ENCODE data around the gene NDNF. TPM values are rescaled to one million over a fixed set of nuclear protein-coding genes. Genes with fewer than 3 reads are reported as not detected.

NDNF gene
- total RNA-seq, 8 experiments from 2014 or later, result 0.15 to 44.5 (median 14.4) TPM

DNA sequence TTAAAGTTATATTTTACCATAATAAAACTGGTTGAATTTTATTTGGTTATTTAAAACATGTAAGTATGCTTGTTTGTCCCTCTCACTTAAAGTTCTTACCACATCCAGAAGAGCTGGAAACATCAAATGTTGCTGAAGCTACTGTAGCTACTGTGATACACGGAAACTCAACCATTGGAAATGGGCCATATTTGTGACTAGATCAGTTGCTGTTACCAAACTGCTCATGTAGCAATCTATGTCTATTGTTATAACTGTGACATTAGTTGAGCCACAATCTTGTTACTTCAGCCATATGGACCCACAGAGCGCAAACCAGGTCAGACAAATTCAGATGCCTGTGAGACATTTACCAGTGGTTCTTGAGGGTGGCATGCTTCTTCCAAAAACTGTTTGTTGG, 41.6 kb downstream of the NDNF start:
- H3K4me1 ChIP-seq (replicated peaks in 1 of 2), result no peaks in the 10 kb centered on the region
- WGBS, 10 experiments, result 51 to 100% (median 86%) methylated on average over 1 to 2 of the region's 2 CpGs; no CpG with 5 or more reads in 2 of the 10 experiments
- in situ Hi-C loops (cut with MboI; ENCODE audit: low pct_unique_long_range_greater_than_20kb in 2 of 9, low sequenced_read_pairs in 9 of 9, unreplicated experiment in 9 of 9), result no loop called here
- ATAC-seq (replicated peaks in 6 of 8), result no peak
- no peak overlapping the region for H3K27ac ChIP-seq
- H3K4me3 ChIP-seq, result no peak overlapping the region

DNA sequence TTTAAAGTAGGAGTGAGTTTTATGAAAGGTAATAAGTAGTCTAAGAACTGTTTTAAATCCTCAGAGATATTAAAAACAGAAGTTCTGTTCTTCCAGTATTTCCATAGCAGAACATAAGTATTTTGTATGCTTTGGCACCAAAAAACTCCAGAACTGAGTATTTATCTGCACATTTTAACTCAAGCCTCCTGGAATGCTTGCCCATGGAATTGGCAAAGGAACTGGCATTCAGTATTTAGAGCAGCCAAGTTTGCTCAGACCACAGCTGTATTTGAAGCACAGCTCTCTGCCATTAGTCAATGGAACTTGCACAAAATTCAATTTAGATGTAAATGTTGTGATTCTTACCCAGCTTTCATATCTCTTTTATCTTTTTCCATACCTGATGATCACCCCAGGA, 42.2 kb downstream of the NDNF start:
- Histone ChIP-seq H3K4me3 (no peak overlapping the region), H3K27ac (no peak overlapping the region), H3K4me1 (replicated peaks in 1 of 2) (no peaks in the 10 kb centered on the region)
- in situ Hi-C loops (cut with MboI; ENCODE audit: low pct_unique_long_range_greater_than_20kb in 2 of 9, low sequenced_read_pairs in 9 of 9, unreplicated experiment in 9 of 9), result no loop called here
- peak in 1 of 8 experiments; percentile 77 for ATAC-seq (replicated peaks in 6 of 8)

DNA sequence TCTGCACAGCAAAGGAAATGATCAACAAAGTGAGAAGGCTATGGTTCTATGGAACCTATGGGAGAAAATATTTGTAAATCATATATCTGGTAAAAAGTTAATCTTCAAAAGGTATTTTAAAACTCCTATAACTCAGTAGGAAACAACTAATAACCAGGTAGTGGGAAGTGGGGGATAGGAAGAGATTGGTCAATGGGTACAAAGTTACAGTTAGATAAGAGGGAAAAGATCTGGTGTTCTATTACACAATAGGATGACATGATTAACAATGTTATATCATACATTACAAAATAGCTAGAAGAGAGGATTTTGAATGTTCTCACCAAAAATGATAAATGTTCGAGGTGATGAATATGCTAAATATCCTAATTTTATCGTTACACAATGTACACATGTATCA, 46.3 kb downstream of the NDNF start:
- no peak for ATAC-seq (replicated peaks in 6 of 8)
- 14 to 100% (median 87%) methylated on average over 1 to 2 of the region's 2 CpGs; no CpG with 5 or more reads in 1 of the 10 experiments for WGBS, 10 experiments
- Histone ChIP-seq H3K4me3 (no peak overlapping the region), H3K4me1 (replicated peaks in 1 of 2) (no peaks in the 10 kb centered on the region), H3K27ac (no peak overlapping the region)
- in situ Hi-C loops (cut with MboI; ENCODE audit: low pct_unique_long_range_greater_than_20kb in 2 of 9, low sequenced_read_pairs in 9 of 9, unreplicated experiment in 9 of 9), result no loop called here

DNA sequence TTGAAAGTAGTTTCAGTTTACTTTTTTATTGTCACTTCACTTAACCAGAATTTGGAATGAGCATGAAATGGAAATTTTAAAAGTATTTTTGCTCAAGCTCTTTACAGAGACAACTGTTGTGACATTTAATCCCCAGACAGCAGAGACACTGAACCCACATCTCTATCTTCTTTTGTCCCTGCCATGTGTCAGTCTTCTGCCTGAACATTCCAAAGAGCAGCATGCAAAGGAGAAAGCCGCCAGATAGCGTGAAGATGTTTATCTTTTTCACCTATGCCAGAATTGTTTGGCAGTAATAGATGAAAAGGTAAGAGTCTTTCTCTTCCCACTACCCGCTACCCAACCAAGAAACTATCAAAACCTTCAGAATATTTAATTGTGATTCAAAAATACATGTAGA, 46.8 kb downstream of the NDNF start:
- in situ Hi-C loops (cut with MboI; ENCODE audit: low pct_unique_long_range_greater_than_20kb in 2 of 9, low sequenced_read_pairs in 9 of 9, unreplicated experiment in 9 of 9), result no loop called here
- 29 to 100% (median 87%) methylated on average over 2 to 3 of the region's 3 CpGs; no CpG with 5 or more reads in 2 of the 10 experiments for WGBS, 10 experiments
- Histone ChIP-seq H3K27ac (no peak overlapping the region), H3K4me1 (replicated peaks in 1 of 2) (no peaks in the 10 kb centered on the region), H3K4me3 (no peak overlapping the region)
- no peak for ATAC-seq (replicated peaks in 6 of 8)

DNA sequence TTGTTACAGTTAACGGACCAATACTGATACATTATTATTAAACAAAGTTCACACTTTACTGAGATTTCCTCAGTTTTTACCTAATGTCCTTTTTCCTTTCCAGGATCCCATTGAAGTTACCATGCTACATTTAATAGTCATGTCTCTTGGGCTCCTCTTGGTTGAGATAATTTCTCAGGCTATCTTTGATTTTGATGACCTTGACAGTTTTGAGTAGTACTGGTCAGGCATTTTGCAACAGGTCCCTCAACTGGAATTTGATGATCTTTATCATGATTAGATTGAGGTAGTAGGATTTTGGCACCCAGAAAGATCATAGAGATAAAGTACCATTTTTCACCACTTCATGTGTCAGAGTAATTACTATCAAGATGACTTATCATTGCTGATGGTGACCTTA, 53.8 kb downstream of the NDNF start:
- H3K4me3 ChIP-seq, result no peak overlapping the region
- peaks cover 0 to 18% of the 10 kb centered on the region in 2 donors for H3K4me1 ChIP-seq (replicated peaks in 1 of 2)
- no peak for ATAC-seq (replicated peaks in 6 of 8)
- 43 to 100% (median 69%) methylated on average over 1 of the region's 1 CpG; no CpG with 5 or more reads in 4 of the 10 experiments for WGBS, 10 experiments
- in situ Hi-C loops (cut with MboI; ENCODE audit: low pct_unique_long_range_greater_than_20kb in 2 of 9, low sequenced_read_pairs in 9 of 9, unreplicated experiment in 9 of 9), result no loop called here
- H3K27ac ChIP-seq, result no peak overlapping the region

DNA sequence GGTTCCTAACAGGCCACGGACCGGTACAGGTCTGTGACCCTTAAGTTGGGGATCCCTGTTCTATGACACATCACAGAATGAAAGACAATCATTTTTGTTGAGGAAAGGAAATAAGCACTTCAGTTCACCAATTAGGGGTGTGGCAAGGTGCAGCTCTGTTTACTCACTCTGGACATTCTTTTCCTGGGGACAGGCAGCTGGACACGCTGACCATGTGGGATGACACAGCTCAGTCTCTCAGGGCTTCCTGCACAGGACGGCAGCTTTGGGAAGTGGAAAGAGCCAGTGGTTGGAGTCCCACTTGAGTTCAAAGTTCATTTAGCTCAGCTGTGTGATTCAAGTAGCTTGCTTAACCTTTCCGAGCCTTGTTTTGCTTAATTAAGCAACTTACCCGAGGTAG, 55.7 kb downstream of the NDNF start:
- 29 to 100% (median 82%) methylated on average over 1 to 6 of the region's 6 CpGs; no CpG with 5 or more reads in 3 of the 10 experiments for WGBS, 10 experiments
- no peak for ATAC-seq (replicated peaks in 6 of 8)
- no peak overlapping the region for H3K4me3 ChIP-seq
- in situ Hi-C loops (cut with MboI; ENCODE audit: low pct_unique_long_range_greater_than_20kb in 2 of 9, low sequenced_read_pairs in 9 of 9, unreplicated experiment in 9 of 9), result no loop called here
- H3K4me1 ChIP-seq (replicated peaks in 1 of 2), result peaks cover 0 to 19% of the 10 kb centered on the region in 2 donors
- H3K27ac ChIP-seq, result no peak overlapping the region

DNA sequence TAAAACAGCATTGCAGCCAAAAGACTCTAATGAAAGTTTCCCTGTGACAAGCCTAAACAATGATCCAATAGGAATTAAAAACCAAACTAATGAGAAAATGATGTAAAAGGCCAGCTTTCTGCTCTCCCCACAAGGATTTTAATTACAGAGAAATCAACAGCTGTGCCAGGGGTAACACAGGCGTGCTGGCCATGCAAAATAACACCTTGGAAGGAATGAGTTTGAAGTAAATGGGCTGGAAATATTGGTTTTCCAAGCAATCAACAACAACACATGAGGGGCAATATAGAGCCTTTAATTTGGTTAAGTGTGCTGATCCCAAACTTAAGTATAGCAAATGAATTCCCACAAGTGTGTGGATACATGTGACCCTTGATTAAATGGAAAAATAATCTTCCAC, 56.9 kb downstream of the NDNF start:
- in situ Hi-C loops (cut with MboI; ENCODE audit: low pct_unique_long_range_greater_than_20kb in 2 of 9, low sequenced_read_pairs in 9 of 9, unreplicated experiment in 9 of 9), result no loop called here
- 0 to 67% (median 42%) methylated on average over 1 of the region's 1 CpG; no CpG with 5 or more reads in 4 of the 10 experiments for WGBS, 10 experiments

DNA sequence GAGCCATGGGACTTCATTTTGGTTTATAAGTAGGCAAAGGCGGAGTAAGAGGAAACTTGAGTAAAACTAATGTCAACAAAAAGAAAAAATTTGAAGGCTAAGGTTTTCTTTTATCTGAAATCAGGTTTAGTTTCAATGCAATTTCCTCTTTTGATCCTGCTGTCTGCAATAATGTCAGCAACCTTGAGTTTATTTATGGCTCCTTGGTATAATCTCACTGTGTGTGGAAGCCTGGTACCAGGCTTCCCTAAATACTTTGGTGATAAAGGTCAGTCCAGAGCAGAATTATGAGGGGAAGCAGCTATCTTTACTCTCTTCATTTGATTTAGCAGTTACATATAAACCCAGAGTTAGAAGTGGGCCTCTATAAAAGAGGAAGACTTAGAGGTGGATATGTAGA, 57.8 kb downstream of the NDNF start:
- Histone ChIP-seq H3K4me1 (replicated peaks in 1 of 2) (peaks cover 11 to 31% of the 10 kb centered on the region in 2 donors), H3K27ac (no peak overlapping the region), H3K4me3 (no peak overlapping the region)
- in situ Hi-C loops (cut with MboI; ENCODE audit: low pct_unique_long_range_greater_than_20kb in 2 of 9, low sequenced_read_pairs in 9 of 9, unreplicated experiment in 9 of 9), result no loop called here
- ATAC-seq (replicated peaks in 6 of 8), result no peak
- WGBS, 10 experiments, result 0 to 100% (median 100%) methylated on average over 1 of the region's 1 CpG; no CpG with 5 or more reads in 1 of the 10 experiments

More for the DNA sequence above, 56.9 kb downstream of the NDNF start:
- Histone ChIP-seq H3K4me1 (replicated peaks in 1 of 2) (peaks cover 2 to 23% of the 10 kb centered on the region in 2 donors), H3K4me3 (no peak overlapping the region), H3K27ac (no peak overlapping the region)
- peak in 1 of 8 experiments; percentile 11 for ATAC-seq (replicated peaks in 6 of 8)

DNA sequence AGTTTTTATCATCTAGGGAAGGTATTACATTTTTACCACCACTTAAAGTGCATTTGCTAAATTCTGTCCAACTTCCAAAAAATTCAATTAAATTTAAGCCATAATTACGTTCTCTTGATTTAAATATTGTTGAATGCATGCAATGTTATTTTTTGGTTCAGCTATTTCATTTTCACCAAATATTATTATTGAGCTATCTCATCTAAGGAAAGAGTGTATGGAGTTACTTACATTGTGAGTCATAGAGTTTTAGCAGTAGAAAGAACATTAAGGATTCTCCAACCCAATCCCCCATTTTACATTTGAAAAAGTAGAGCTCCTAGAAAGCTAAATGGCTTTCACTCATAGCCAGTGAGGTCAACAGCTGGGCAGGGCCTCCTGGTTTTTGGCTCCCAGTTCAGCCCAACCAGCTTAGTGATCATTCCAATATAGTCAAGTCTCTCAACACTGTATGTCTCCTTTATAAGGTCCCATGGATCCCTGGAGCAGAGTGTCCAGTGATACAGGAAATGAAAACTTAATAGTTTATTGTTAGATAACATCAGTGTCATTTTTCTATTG, 60.5 kb downstream of the NDNF start:
- Histone ChIP-seq H3K4me3 (no peak overlapping the region), H3K27ac (no peak overlapping the region), H3K4me1 (replicated peaks in 1 of 2) (peaks cover 12 to 46% of the 10 kb centered on the region in 2 donors)
- in situ Hi-C loops (cut with MboI; ENCODE audit: low pct_unique_long_range_greater_than_20kb in 2 of 9, low sequenced_read_pairs in 9 of 9, unreplicated experiment in 9 of 9), result no loop called here
- no peak for ATAC-seq (replicated peaks in 6 of 8)
- 0 to 100% (median 86%) methylated on average over 1 of the region's 1 CpG; no CpG with 5 or more reads in 1 of the 10 experiments for WGBS, 10 experiments

DNA sequence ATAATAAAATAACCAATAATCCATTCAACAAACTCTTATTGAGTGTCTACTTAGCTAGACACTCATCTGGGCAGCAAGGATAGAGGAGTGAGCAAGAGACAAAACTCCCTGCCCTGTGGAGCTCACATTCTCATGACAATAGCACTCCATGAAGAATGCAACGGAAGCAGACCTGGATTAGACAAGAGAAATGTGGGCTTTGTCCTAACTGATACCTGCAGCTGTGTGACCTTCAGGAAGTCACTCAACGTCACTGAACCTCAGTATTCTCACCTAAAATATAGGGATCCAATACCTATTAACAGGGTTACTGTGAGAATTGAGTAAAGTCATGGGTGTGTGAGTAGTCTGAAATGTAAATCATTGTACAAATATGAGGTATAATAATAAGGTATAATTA, 61.2 kb downstream of the NDNF start:
- no peak for ATAC-seq (replicated peaks in 6 of 8)
- in situ Hi-C loops (cut with MboI; ENCODE audit: low pct_unique_long_range_greater_than_20kb in 2 of 9, low sequenced_read_pairs in 9 of 9, unreplicated experiment in 9 of 9), result no loop called here
- no peak overlapping the region for H3K4me3 ChIP-seq
- 13 to 90% (median 86%) methylated on average over 1 to 2 of the region's 2 CpGs; no CpG with 5 or more reads in 3 of the 10 experiments for WGBS, 10 experiments
- H3K27ac ChIP-seq, result no peak overlapping the region
- H3K4me1 ChIP-seq (replicated peaks in 1 of 2), result peaks cover 12 to 46% of the 10 kb centered on the region in 2 donors

DNA sequence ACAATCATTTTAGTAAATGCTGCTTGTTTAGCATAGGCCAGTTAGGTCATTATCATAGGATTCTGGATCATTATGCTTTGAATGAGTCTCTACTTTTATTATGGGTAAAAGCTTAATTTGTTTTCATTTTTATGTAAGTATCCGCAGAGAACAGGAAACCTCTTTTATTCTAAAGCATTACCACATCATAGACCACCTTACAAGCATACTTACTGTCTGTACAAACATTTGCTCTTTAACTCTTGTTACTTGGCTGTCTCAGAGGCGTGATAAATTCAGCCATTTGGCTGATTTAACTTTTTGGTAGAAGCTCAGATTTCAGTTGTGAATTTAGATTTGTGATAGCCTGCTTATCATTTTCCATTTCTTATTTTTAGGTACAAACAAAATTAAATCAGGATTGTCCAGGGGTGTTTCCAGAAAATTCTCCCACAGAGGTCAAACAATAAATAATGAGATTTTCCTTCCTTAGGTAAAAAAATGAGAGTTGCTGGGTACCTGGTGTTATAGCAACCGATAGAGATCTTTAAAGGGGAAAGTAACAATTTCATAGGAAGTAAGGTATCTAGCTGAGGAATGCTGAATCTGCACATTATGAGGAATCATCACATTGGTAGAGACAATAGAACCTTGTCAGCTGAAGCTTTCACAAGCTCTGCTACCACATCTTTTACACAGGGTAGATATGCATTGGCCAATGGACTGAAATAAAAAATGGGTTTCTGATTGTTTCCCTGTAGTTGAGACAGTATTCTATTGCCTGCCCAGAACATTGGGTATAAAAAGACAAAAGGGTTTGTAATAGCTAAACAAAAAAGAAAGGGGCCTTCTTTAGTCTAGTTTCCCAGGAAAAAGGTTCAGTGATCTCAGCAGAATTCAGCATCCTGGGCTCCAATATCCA, 62.5 kb downstream of the NDNF start:
- Histone ChIP-seq H3K4me3 (no peak overlapping the region), H3K27ac (no peak overlapping the region), H3K4me1 (replicated peaks in 1 of 2) (peaks cover 12 to 39% of the 10 kb centered on the region in 2 donors)
- ATAC-seq (replicated peaks in 6 of 8), result peak in 5 of 8 experiments; percentile 58 to 84 (median 82)
- 43 to 100% (median 72%) methylated on average over 1 to 3 of the region's 3 CpGs for WGBS, 10 experiments
- in situ Hi-C loops (cut with MboI; ENCODE audit: low pct_unique_long_range_greater_than_20kb in 2 of 9, low sequenced_read_pairs in 9 of 9, unreplicated experiment in 9 of 9), result no loop called here

DNA sequence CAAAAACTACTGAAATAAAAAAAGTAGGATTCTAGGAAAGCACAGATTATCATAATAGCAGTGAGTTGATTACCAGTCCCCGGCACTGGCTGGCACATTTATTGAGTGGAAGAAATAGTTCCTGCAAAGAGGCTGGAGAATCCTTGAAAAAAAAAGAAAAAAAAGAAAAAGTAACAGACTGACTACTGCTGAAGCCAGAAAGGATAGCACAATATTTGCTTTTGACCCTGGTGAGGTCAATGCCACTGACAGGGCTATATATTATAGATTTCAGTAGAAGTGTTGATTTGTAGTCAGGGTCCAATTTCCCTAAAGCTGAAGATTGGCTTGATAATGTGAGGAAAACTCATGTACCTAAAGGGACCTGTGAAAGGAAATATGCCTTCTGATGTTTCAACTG, 64.7 kb downstream of the NDNF start:
- H3K4me1 ChIP-seq (replicated peaks in 1 of 2), result peaks cover 12 to 27% of the 10 kb centered on the region in 2 donors
- no peak overlapping the region for H3K27ac ChIP-seq
- peak in 5 of 8 experiments; percentile 31 to 80 (median 52) for ATAC-seq (replicated peaks in 6 of 8)
- in situ Hi-C loops (cut with MboI; ENCODE audit: low pct_unique_long_range_greater_than_20kb in 2 of 9, low sequenced_read_pairs in 9 of 9, unreplicated experiment in 9 of 9), result no loop called here
- 0 to 17% (median 0%) methylated on average over 1 of the region's 1 CpG; no CpG with 5 or more reads in 7 of the 10 experiments for WGBS, 10 experiments
- no peak overlapping the region for H3K4me3 ChIP-seq

DNA sequence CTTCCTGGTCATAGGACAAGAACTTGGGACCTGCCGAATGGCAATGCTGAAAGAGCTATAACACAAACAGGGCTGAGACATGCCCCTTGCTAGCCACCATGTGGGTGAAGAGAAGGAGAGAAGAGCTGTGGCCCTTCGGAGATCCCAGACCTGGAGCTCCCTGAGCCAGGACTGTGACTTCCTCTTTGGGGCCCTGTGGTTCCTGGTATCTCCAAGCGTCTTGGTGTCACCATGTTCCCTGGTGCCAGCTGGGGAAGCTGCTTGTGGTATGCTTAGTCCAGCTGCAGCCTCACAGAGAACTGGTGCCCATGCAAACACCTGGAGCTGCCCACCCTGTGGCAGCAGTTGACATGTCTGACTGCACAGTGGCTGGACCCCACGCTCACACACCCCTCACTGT, 68.5 kb downstream of the NDNF start:
- Histone ChIP-seq H3K4me3 (no peak overlapping the region), H3K4me1 (replicated peaks in 1 of 2) (peaks cover 0 to 12% of the 10 kb centered on the region in 2 donors), H3K27ac (no peak overlapping the region)
- ATAC-seq (replicated peaks in 6 of 8), result no peak
- 40 to 100% (median 81%) methylated on average over 1 to 2 of the region's 4 CpGs; no CpG with 5 or more reads in 6 of the 10 experiments for WGBS, 10 experiments
- in situ Hi-C loops (cut with MboI; ENCODE audit: low pct_unique_long_range_greater_than_20kb in 2 of 9, low sequenced_read_pairs in 9 of 9, unreplicated experiment in 9 of 9), result no loop called here
